ENCODE results near the gene KRTAP10-8.
"Not testable (repeated sequence)": the region's sequence is repeated elsewhere in the genome, so short reads cannot be mapped to it uniquely, and the experiment has no call there.

KRTAP10-8 gene

GRCh38 chr21:44574457-44575306 is 37.2 kb upstream of the KRTAP10-8 start:
- Histone ChIP-seq H3K9ac (ENCODE audit: insufficient read length, low read depth) (no peak overlapping the region), H3K4me3 (ENCODE audit: insufficient read length, low read depth) (no peak overlapping the region), H3K36me3 (ENCODE audit: insufficient read depth, insufficient read length, low read length) (no peaks in the 10 kb centered on the region), H3K9me3 (ENCODE audit: insufficient read depth, low read length) (peaks cover 39% of the 10 kb centered on the region), H3K27me3 (ENCODE audit: insufficient read depth, insufficient read length) (no peaks in the 10 kb centered on the region), H3K4me1 (ENCODE audit: insufficient read depth, insufficient read length) (peaks cover 3% of the 10 kb centered on the region)
- no peak for TF ChIP-seq ZNF274 (IDR thresholded peaks at IDR 0.05; ENCODE audit: low read depth, low read length)
- TF ChIP-seq SUZ12 (IDR thresholded peaks at IDR 0.05; ENCODE audit: extremely low read depth, insufficient read depth, insufficient read length), result no peak
- TF ChIP-seq YY1 (IDR thresholded peaks at IDR 0.05; ENCODE audit: insufficient read depth, insufficient read length), result no peak
- DNase-seq (ENCODE audit: low read depth, low spot score), result no peak

DNA sequence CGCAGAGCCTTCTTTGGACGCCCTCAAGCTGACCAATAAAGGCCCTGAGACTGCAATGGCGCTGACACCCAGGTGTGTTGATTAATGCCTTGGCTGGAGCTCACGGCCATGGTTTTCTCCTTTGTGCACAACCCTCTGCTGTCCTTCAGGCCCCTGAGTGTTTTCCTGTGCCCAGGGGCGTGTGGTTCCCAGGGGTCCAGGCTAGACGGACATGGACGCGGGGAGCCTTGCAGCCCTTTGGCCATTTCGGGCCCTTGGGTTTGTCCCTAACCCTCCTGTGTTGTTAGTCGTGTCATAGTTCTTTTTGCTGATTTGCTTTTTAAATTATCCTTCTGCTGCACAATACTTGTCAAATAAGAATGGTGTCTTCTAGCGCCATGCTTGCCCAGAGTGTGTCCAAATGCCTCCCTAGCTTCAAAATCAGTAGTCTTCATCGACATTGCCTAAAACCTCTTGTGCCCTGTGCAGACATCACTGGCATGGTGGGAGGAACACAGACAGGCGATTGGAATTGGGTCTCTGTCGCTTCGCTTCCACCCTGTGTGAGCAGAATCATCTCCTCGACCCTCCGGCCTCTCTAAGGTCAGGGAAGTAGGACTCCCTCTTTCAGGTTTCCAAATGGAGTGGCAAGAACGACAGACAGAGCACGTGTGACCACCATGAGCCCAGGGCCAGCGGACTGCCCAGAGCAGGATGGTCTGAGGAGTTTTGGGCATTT is 36.4 kb upstream of the KRTAP10-8 start:
- Histone ChIP-seq H3K9ac (ENCODE audit: insufficient read length, low read depth) (no peak overlapping the region), H3K36me3 (ENCODE audit: insufficient read depth, insufficient read length, low read length) (no peaks in the 10 kb centered on the region), H3K4me1 (ENCODE audit: insufficient read depth, insufficient read length) (peaks cover 3% of the 10 kb centered on the region), H3K4me3 (ENCODE audit: insufficient read length, low read depth) (no peak overlapping the region), H3K9me3 (ENCODE audit: insufficient read depth, low read length) (peaks cover 38% of the 10 kb centered on the region), H3K27me3 (ENCODE audit: insufficient read depth, insufficient read length) (no peaks in the 10 kb centered on the region)
- TF ChIP-seq YY1 (IDR thresholded peaks at IDR 0.05; ENCODE audit: insufficient read depth, insufficient read length), result no peak
- no peak for TF ChIP-seq SUZ12 (IDR thresholded peaks at IDR 0.05; ENCODE audit: extremely low read depth, insufficient read depth, insufficient read length)
- no peak for TF ChIP-seq ZNF274 (IDR thresholded peaks at IDR 0.05; ENCODE audit: low read depth, low read length)
- no peak for DNase-seq (ENCODE audit: low read depth, low spot score)

DNA sequence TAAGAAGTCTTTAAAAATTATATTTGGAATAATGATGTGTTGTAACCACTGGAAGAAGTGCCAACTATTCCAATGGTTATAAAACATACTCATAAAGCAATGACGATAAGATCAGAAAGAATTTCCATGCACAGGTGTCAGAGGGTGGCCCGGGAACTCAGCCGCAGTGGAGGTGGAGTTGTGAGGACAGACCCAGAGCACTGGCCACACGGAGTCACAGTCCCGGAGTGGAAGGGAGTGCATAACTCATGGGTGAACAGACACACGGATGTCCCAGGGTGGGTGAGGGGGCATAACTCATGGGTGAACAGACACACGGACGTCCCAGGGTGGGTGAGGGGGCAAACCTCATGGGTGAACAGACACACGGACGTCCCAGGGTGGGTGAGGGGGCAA is 35.9 kb upstream of the KRTAP10-8 start:
- TF ChIP-seq SUZ12 (IDR thresholded peaks at IDR 0.05; ENCODE audit: extremely low read depth, insufficient read depth, insufficient read length) (no peak), ZNF274 (IDR thresholded peaks at IDR 0.05; ENCODE audit: low read depth, low read length) (no peak), YY1 (IDR thresholded peaks at IDR 0.05; ENCODE audit: insufficient read depth, insufficient read length) (no peak)
- peaks cover 35% of the 10 kb centered on the region for H3K9me3 ChIP-seq (ENCODE audit: insufficient read depth, low read length)
- H3K27me3 ChIP-seq (ENCODE audit: insufficient read depth, insufficient read length), result no peaks in the 10 kb centered on the region
- H3K4me3 ChIP-seq (ENCODE audit: insufficient read length, low read depth), result no peak overlapping the region
- peaks cover 3% of the 10 kb centered on the region for H3K4me1 ChIP-seq (ENCODE audit: insufficient read depth, insufficient read length)
- no peaks in the 10 kb centered on the region for H3K36me3 ChIP-seq (ENCODE audit: insufficient read depth, insufficient read length, low read length)
- H3K9ac ChIP-seq (ENCODE audit: insufficient read length, low read depth), result no peak overlapping the region
- no peak for DNase-seq (ENCODE audit: low read depth, low spot score)

GRCh38 chr21:44578371-44579055 is 33.4 kb upstream of the KRTAP10-8 start:
- Histone ChIP-seq H3K4me3 (ENCODE audit: insufficient read length, low read depth) (no peak overlapping the region), H3K9ac (ENCODE audit: insufficient read length, low read depth) (no peak overlapping the region), H3K4me1 (ENCODE audit: insufficient read depth, insufficient read length) (peaks cover 5% of the 10 kb centered on the region), H3K9me3 (ENCODE audit: insufficient read depth, low read length) (peaks cover 33% of the 10 kb centered on the region), H3K36me3 (ENCODE audit: insufficient read depth, insufficient read length, low read length) (no peaks in the 10 kb centered on the region), H3K27me3 (ENCODE audit: insufficient read depth, insufficient read length) (no peaks in the 10 kb centered on the region)
- DNase-seq (ENCODE audit: low read depth, low spot score), result no peak
- TF ChIP-seq ZNF274 (IDR thresholded peaks at IDR 0.05; ENCODE audit: low read depth, low read length) (no peak), YY1 (IDR thresholded peaks at IDR 0.05; ENCODE audit: insufficient read depth, insufficient read length) (no peak), SUZ12 (IDR thresholded peaks at IDR 0.05; ENCODE audit: extremely low read depth, insufficient read depth, insufficient read length) (no peak)

DNA sequence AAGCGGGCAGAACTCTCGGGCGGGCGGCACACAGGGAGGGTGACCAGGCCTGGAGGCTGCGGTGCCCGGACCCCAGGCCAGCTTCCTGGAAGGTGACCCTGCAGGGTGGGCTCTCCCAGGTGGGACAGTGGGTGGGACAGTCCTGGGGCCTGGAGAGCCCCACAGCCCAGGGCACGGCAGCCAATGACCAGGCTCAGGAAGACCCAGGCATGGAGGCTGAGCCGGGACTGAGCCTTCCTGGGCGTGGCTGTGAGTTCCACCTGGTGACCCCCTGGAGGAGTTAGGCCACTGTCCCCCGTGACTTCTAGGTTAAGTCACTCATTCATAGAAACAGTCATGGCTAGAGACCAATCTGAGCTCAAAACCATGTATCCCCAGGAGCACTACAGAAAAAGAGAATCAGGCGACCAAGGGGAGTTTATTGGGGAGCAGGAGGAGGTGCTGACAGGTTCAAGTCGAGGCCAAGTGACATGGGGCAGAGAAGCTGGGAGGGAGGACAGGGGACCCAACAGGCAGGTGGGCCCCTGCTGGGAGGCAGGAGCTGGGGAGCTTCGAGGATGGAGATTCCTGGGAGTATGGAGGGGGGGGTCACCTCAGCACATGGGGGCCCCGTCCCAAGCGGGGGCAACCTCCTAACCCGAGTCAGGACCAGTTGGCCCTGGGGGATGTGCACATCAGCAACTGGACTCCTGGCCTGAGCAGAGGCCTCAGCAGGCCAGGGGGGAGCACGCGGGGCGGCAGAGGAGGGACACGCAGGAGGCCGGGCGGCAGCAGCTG is 32.6 kb upstream of the KRTAP10-8 start:
- TF ChIP-seq YY1 (IDR thresholded peaks at IDR 0.05; ENCODE audit: insufficient read depth, insufficient read length) (no peak), ZNF274 (IDR thresholded peaks at IDR 0.05; ENCODE audit: low read depth, low read length) (no peak), SUZ12 (IDR thresholded peaks at IDR 0.05; ENCODE audit: extremely low read depth, insufficient read depth, insufficient read length) (no peak)
- no peak overlapping the region for H3K4me3 ChIP-seq (ENCODE audit: insufficient read length, low read depth)

GRCh38 chr21:44579833-44580144 is 32.1 kb upstream of the KRTAP10-8 start:
- H3K9me3 ChIP-seq (ENCODE audit: insufficient read depth, low read length), result peaks cover 33% of the 10 kb centered on the region
- H3K36me3 ChIP-seq (ENCODE audit: insufficient read depth, insufficient read length, low read length), result no peaks in the 10 kb centered on the region
- H3K27me3 ChIP-seq (ENCODE audit: insufficient read depth, insufficient read length), result no peaks in the 10 kb centered on the region
- H3K9ac ChIP-seq (ENCODE audit: insufficient read length, low read depth), result no peak overlapping the region
- H3K4me1 ChIP-seq (ENCODE audit: insufficient read depth, insufficient read length), result peaks cover 3% of the 10 kb centered on the region
- TF ChIP-seq ZNF274 (IDR thresholded peaks at IDR 0.05; ENCODE audit: low read depth, low read length), result no peak
- TF ChIP-seq SUZ12 (IDR thresholded peaks at IDR 0.05; ENCODE audit: extremely low read depth, insufficient read depth, insufficient read length), result no peak
- TF ChIP-seq YY1 (IDR thresholded peaks at IDR 0.05; ENCODE audit: insufficient read depth, insufficient read length), result no peak
- no peak for DNase-seq (ENCODE audit: low read depth, low spot score)
- H3K4me3 ChIP-seq (ENCODE audit: insufficient read length, low read depth), result no peak overlapping the region

More for the DNA sequence above, 32.6 kb upstream of the KRTAP10-8 start:
- Histone ChIP-seq H3K27me3 (ENCODE audit: insufficient read depth, insufficient read length) (no peaks in the 10 kb centered on the region), H3K9me3 (ENCODE audit: insufficient read depth, low read length) (peaks cover 33% of the 10 kb centered on the region), H3K9ac (ENCODE audit: insufficient read length, low read depth) (no peak overlapping the region), H3K36me3 (ENCODE audit: insufficient read depth, insufficient read length, low read length) (no peaks in the 10 kb centered on the region), H3K4me1 (ENCODE audit: insufficient read depth, insufficient read length) (peaks cover 5% of the 10 kb centered on the region)
- no peak for DNase-seq (ENCODE audit: low read depth, low spot score)

DNA sequence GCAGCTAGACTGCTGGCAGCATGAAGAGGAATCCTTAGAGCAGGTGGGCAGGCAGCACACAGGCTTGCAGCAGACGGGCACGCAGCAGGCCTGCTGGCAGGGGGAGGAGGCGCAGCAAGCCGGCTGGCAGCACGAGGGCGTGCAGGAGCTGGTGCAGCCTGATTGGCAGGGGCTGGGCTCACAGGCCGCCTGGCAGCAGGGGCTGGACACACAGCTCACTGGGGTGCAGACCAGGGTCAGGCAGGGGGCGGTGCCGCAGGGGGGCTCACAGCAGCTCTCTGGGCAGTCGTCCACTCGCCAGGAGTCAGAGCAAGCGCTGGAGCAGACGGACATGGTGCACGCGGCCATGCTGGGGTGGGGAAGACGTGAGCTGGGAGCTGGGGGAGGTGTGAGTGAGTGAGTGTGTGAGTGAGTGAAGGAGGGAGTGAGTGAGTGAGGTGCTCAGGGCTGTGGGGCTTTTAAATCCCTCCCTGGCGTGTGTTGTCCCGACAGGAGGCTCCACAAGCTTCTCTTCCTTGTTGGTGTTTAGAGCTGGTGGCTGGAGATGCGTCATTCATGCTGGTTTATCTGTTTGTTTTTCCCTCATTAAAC is 31.6 kb upstream of the KRTAP10-8 start, which contains the start of gene KRTAP10-5:
KRTAP10-5 (minus strand) TSS at position 374 of the 591 bp plus-strand sequence; CDS start at position 348, 26 bp downstream.
- H3K9ac ChIP-seq (ENCODE audit: insufficient read length, low read depth); H3K4me1 ChIP-seq (ENCODE audit: insufficient read depth, insufficient read length); H3K4me3 ChIP-seq (ENCODE audit: insufficient read length, low read depth); DNase-seq (ENCODE audit: low read depth, low spot score); H3K36me3 ChIP-seq (ENCODE audit: insufficient read depth, insufficient read length, low read length); H3K27me3 ChIP-seq (ENCODE audit: insufficient read depth, insufficient read length): not testable (repeated sequence)
- peaks cover 33% of the 10 kb centered on the region for H3K9me3 ChIP-seq (ENCODE audit: insufficient read depth, low read length)

Data from NT2/D1 (cell line).